ENCODE results near the gene PTPN1.

The PTPN1 gene

DNA sequence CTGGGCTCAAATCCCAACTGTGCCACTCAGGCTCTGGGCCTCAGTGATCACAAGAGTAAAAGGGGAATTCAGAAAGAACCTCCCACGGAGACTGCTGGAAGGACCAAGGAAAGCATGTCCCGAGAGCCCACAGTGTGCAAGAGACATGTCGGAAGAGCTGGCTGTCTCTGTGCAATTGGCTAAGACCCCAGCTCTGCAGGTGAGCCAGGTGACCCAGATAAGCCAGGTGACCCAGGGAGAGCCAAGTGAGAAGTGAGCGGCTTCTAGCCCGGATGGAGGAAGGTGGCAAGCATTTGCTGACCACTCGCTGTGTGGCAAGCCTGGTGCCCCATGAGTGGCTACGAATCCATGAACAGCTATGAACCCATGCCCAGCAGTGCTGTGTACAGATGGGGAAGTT, 122.1 kb downstream of the PTPN1 start:
- no peak overlapping the region for H3K4me3 ChIP-seq (ENCODE audit: low read length in 2 of 2)
- H3K4me1 ChIP-seq (ENCODE audit: control insufficient read depth in 2 of 2, insufficient read depth in 2 of 2, low read length in 2 of 2): peaks cover 6 to 7% of the 10 kb centered on the region in 2 donors
- H3K36me3 ChIP-seq (ENCODE audit: control insufficient read depth in 2 of 2, insufficient read depth in 2 of 2, low read length in 2 of 2): no peaks in the 10 kb centered on the region
- no peak overlapping the region for H3K27ac ChIP-seq (ENCODE audit: low read depth in 2 of 2, low read length in 2 of 2)
- no peak overlapping the region for H3K9ac ChIP-seq (ENCODE audit: low read depth in 1 of 2, low read length in 2 of 2)
- H3K9me3 ChIP-seq (ENCODE audit: control insufficient read depth in 2 of 2, low read length in 2 of 2): no peaks in the 10 kb centered on the region
- H3K27me3 ChIP-seq (ENCODE audit: control insufficient read depth in 2 of 2, insufficient read depth in 2 of 2, low read length in 2 of 2): no peaks in the 10 kb centered on the region

DNA sequence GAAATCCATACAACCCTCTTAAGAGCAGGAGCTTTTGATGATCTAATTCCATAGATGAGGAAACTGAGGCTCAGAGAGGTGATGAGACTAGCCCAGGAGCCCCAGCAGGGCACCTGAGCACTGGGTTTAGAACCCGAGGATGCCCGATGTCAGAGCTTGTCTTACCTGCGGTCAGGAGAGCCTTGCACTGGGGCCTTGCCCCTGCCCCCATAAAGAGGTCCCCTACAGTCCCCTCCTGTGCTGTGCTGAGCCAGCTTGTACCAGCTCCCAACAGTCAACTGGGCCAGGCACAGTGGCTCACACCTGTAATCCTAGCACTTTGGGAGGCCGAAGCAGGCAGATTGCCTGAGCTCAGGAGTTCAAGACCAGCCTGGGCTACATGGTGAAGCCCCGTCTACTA, 122.5 kb downstream of the PTPN1 start:
- H3K9me3 ChIP-seq (ENCODE audit: control insufficient read depth in 2 of 2, low read length in 2 of 2): no peaks in the 10 kb centered on the region
- peaks cover 6 to 7% of the 10 kb centered on the region in 2 donors for H3K4me1 ChIP-seq (ENCODE audit: control insufficient read depth in 2 of 2, insufficient read depth in 2 of 2, low read length in 2 of 2)
- H3K4me3 ChIP-seq (ENCODE audit: low read length in 2 of 2): no peak overlapping the region
- H3K36me3 ChIP-seq (ENCODE audit: control insufficient read depth in 2 of 2, insufficient read depth in 2 of 2, low read length in 2 of 2): no peaks in the 10 kb centered on the region
- no peaks in the 10 kb centered on the region for H3K27me3 ChIP-seq (ENCODE audit: control insufficient read depth in 2 of 2, insufficient read depth in 2 of 2, low read length in 2 of 2)
- H3K9ac ChIP-seq (ENCODE audit: low read depth in 1 of 2, low read length in 2 of 2): no peak overlapping the region
- H3K27ac ChIP-seq (ENCODE audit: low read depth in 2 of 2, low read length in 2 of 2): no peak overlapping the region

DNA sequence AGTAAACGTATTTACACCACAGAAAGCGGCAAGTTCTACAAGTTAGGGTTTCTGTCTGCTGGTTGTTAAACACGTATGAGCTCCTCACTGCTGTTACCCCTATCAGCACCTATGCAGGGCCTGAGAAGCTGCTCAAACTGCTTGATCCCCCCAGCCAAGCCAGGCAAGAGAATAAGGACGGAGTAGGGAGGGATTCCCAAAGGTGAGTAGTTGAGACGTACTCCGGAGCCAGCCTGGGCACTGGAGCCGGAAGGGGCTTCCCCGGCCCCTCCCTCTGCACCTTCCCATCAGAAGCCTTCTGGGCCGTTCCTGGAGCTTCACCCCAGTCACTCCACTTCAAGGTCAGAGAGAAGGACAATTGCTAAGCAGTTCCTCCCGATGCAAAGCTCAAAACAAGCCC, 123.2 kb downstream of the PTPN1 start:
- peaks cover 6 to 7% of the 10 kb centered on the region in 2 donors for H3K4me1 ChIP-seq (ENCODE audit: control insufficient read depth in 2 of 2, insufficient read depth in 2 of 2, low read length in 2 of 2)
- H3K4me3 ChIP-seq (ENCODE audit: low read length in 2 of 2): no peak overlapping the region
- H3K9me3 ChIP-seq (ENCODE audit: control insufficient read depth in 2 of 2, low read length in 2 of 2): no peaks in the 10 kb centered on the region
- H3K36me3 ChIP-seq (ENCODE audit: control insufficient read depth in 2 of 2, insufficient read depth in 2 of 2, low read length in 2 of 2): no peaks in the 10 kb centered on the region
- H3K27me3 ChIP-seq (ENCODE audit: control insufficient read depth in 2 of 2, insufficient read depth in 2 of 2, low read length in 2 of 2): no peaks in the 10 kb centered on the region
- no peak overlapping the region for H3K9ac ChIP-seq (ENCODE audit: low read depth in 1 of 2, low read length in 2 of 2)
- no peak overlapping the region for H3K27ac ChIP-seq (ENCODE audit: low read depth in 2 of 2, low read length in 2 of 2)

DNA sequence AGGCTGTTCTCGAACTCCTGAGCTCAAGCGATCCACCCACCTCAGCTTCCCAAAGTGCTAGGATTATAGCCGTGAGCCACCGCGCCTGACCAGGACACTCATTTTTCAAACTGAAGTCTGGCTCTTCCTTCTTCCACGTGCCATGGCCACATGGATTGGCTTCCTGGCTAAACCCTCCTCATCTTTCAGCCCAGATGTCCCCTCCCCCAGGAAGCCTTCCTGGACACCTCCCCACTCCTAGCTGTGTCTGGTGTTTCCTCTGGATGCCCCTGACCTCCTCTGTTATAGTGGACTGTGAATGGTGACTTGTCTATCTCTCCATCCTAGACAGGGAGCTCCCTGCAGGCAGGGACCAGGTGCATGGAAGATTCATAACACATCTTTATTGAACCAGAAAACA, 124.0 kb downstream of the PTPN1 start:
- Histone ChIP-seq H3K4me3 (ENCODE audit: low read length in 2 of 2) (no peak overlapping the region), H3K27me3 (ENCODE audit: control insufficient read depth in 2 of 2, insufficient read depth in 2 of 2, low read length in 2 of 2) (no peaks in the 10 kb centered on the region), H3K9me3 (ENCODE audit: control insufficient read depth in 2 of 2, low read length in 2 of 2) (no peaks in the 10 kb centered on the region), H3K36me3 (ENCODE audit: control insufficient read depth in 2 of 2, insufficient read depth in 2 of 2, low read length in 2 of 2) (no peaks in the 10 kb centered on the region), H3K4me1 (ENCODE audit: control insufficient read depth in 2 of 2, insufficient read depth in 2 of 2, low read length in 2 of 2) (peaks cover 6 to 7% of the 10 kb centered on the region in 2 donors), H3K9ac (ENCODE audit: low read depth in 1 of 2, low read length in 2 of 2) (no peak overlapping the region), H3K27ac (ENCODE audit: low read depth in 2 of 2, low read length in 2 of 2) (no peak overlapping the region)

All from mucosa of rectum (tissue), 2 donors.